ENCODE data around the gene COL1A1. TPM values are rescaled to one million over a fixed set of nuclear protein-coding genes. Genes with fewer than 3 reads are reported as not detected.

COL1A1 gene
- total RNA-seq, 1 experiment from 2014 or later, result 104 TPM

- no peak overlapping the region for H2BK5ac ChIP-seq (ENCODE audit: insufficient read length, low read length)
- H3K4ac ChIP-seq (ENCODE audit: low read depth, low read length), result no peak overlapping the region
- H3K4me3 Mint-ChIP-seq, result no peak overlapping the region
- H3K36me3 Mint-ChIP-seq (ENCODE audit: insufficient read depth in 1 of 3, low read depth in 3 of 3), result peaks cover 0 to under 1% (median 0%) of the 10 kb centered on the region in 3 experiments; a peak in 1 of 7 replicates
- H2BK15ac ChIP-seq (ENCODE audit: low read depth, low read length), result no peak overlapping the region
- no peak overlapping the region for H4K5ac ChIP-seq (ENCODE audit: insufficient read length, low read depth, low read length)
- no peaks in the 10 kb centered on the region for H3K9me3 ChIP-seq (ENCODE audit: control insufficient read depth, low read depth, low read length)
- H3K4me2 ChIP-seq (ENCODE audit: insufficient read depth, insufficient read length, low read length), result no peak overlapping the region
- no peak overlapping the region for H2BK20ac ChIP-seq (ENCODE audit: low read depth, low read length, poor library complexity, severe bottlenecking)
- WGBS (ENCODE audit: extremely low coverage, insufficient read length, low lambda C conversion rate), result no CpG with 5 or more reads among the region's 5 CpGs
- no peaks in the 10 kb centered on the region for H3K23me2 ChIP-seq (ENCODE audit: insufficient read length, low read depth, low read length, poor library complexity, severe bottlenecking)
- no peak overlapping the region for H3K23ac ChIP-seq (ENCODE audit: insufficient read length, low read depth, low read length)
- no peak overlapping the region for H2BK120ac ChIP-seq (ENCODE audit: low read depth, low read length, poor library complexity, severe bottlenecking)
- DNase-seq, result no peak
- no peaks in the 10 kb centered on the region for H4K20me1 ChIP-seq (ENCODE audit: control insufficient read depth, insufficient read depth, insufficient read length)
- peaks cover 0 to under 1% of the 10 kb centered on the region in 2 experiments; a peak in 3 of 5 replicates for H3K9me3 Mint-ChIP-seq
- H3K27me3 Mint-ChIP-seq (ENCODE audit: low read depth), result peaks cover 2% of the 10 kb centered on the region
- no peak overlapping the region for H3K27ac Mint-ChIP-seq
- H3K27ac ChIP-seq (ENCODE audit: insufficient read length, low read depth, low read length), result no peak overlapping the region
- no peak overlapping the region for H3K14ac ChIP-seq (ENCODE audit: insufficient read depth, low read length)
- no peak overlapping the region for H3T11ph ChIP-seq (ENCODE audit: low read length)
- H2AK5ac ChIP-seq (ENCODE audit: insufficient read length, low read length), result no peak overlapping the region
- no peak overlapping the region for H4K91ac ChIP-seq (ENCODE audit: insufficient read length, low read depth, low read length)
- no peak for TF ChIP-seq CTCF (conservative IDR thresholded peaks at IDR 0.05)
- no peaks in the 10 kb centered on the region for H3K79me2 ChIP-seq (ENCODE audit: insufficient read depth, low read length)
- H3K4me1 ChIP-seq (ENCODE audit: insufficient read depth, low read length), result no peaks in the 10 kb centered on the region
- no peak overlapping the region for H3K56ac ChIP-seq (ENCODE audit: insufficient read length, low read depth, low read length)
- no peaks in the 10 kb centered on the region for H3K79me1 ChIP-seq (ENCODE audit: insufficient read depth, low read depth, low read length, poor library complexity, severe bottlenecking)
- no peak overlapping the region for H4K8ac ChIP-seq (replicated peaks; ENCODE audit: insufficient read length, low read depth, low read length)
- no peaks in the 10 kb centered on the region for H3K27me3 ChIP-seq (ENCODE audit: insufficient read depth, low read length)
- no peak overlapping the region for H2AFZ ChIP-seq (ENCODE audit: low read length)
- no peak overlapping the region for H3K18ac ChIP-seq (ENCODE audit: insufficient read length, low read depth, low read length)
- no peak overlapping the region for H3K9ac ChIP-seq (ENCODE audit: extremely low read depth, insufficient read length, low read length)
- H3K4me1 Mint-ChIP-seq, result peaks cover 26 to 35% of the 10 kb centered on the region in 2 experiments
- H2BK12ac ChIP-seq (ENCODE audit: insufficient read length, low read depth, low read length), result no peak overlapping the region
These were observed 17.9 kb upstream of the COL1A1 start for GRCh38 chr17:50219342-50219741.

Measured in H9 (cell line).